CD8-positive, alpha-beta memory T cell (primary cell): ENCODE measurements around the gene ERMARD. TPM values are rescaled to one million over a fixed set of nuclear protein-coding genes. Genes with fewer than 3 reads are reported as not detected.

Experiments
- CTCF ChIA-PET: fragments of 350-600 bp; sonication (Branson Sonifier 250); formaldehyde crosslinking; loops from one replicate; lab custom pipeline; 2021; ENCODE audit warnings: antibody characterized with exemption; lab: Charles Lee
- POLR2A ChIA-PET: fragments of 350-600 bp; sonication (Branson Sonifier 250); formaldehyde crosslinking; loops from one replicate; lab custom pipeline; 2021; ENCODE audit warnings: antibody characterized with exemption; lab: Charles Lee
- DNase-seq, 5 donors: peaks; one replicate each; pipeline versions ENCODE4 v3.0.0 to v3.0.0-alpha.2; 2020 to 2022; ENCODE audit warnings: mixed read lengths in 1 of 5
- H3K27ac ChIP-seq: one replicate; pipeline ENCODE4 v1.7.0; 2013; ENCODE audit warnings: low read depth, mild to moderate bottlenecking, low read length, moderate library complexity
- H3K27me3 ChIP-seq: 2 replicates; pipeline ENCODE4 v1.7.0; 2013; ENCODE audit warnings: low read length, mild to moderate bottlenecking; ENCODE audit not compliant: insufficient read depth, poor library complexity, severe bottlenecking
- H3K36me3 ChIP-seq: 2 replicates; pipeline ENCODE4 v1.7.0; 2013; ENCODE audit warnings: mild to moderate bottlenecking, low read length, moderate library complexity; ENCODE audit not compliant: insufficient read depth
- H3K4me1 ChIP-seq: 2 replicates; pipeline ENCODE4 v1.7.0; 2013; ENCODE audit warnings: mild to moderate bottlenecking, low read length, moderate library complexity; ENCODE audit not compliant: insufficient read depth
- H3K4me3 ChIP-seq: 2 replicates; pipeline ENCODE4 v1.7.0; 2013; ENCODE audit warnings: mild to moderate bottlenecking, low read length
- H3K9me3 ChIP-seq: 2 replicates; pipeline ENCODE4 v1.7.0; 2013; ENCODE audit warnings: mild to moderate bottlenecking, low read length
- H3K27ac Mint-ChIP-seq, 8 donors: one replicate each; pipeline ENCODE4 v1.8.0; 2020 to 2021; ENCODE audit warnings: mixed read lengths in 8 of 8, mild to moderate bottlenecking in 6 of 8, inconsistent platforms in 3 of 8, moderate library complexity in 3 of 8
- H3K27me3 Mint-ChIP-seq, 2 donors: one replicate each; pipeline ENCODE4 v1.8.0; 2020 to 2021; ENCODE audit warnings: mixed read lengths in 2 of 2, mild to moderate bottlenecking in 1 of 2, moderate library complexity in 1 of 2
- H3K36me3 Mint-ChIP-seq, 3 donors: one replicate each; pipeline ENCODE4 v1.8.0; 2020 to 2021; ENCODE audit warnings: mixed read lengths in 3 of 3, inconsistent platforms in 1 of 3, mild to moderate bottlenecking in 1 of 3
- H3K4me1 Mint-ChIP-seq, 3 donors: one replicate each; pipeline ENCODE4 v1.8.0; 2020 to 2021; ENCODE audit warnings: mixed read lengths in 3 of 3, inconsistent platforms in 1 of 3, mild to moderate bottlenecking in 1 of 3
- H3K4me3 Mint-ChIP-seq, 7 donors: one replicate each; pipeline ENCODE4 v1.8.0; 2020 to 2021; ENCODE audit warnings: mixed read lengths in 7 of 7, mild to moderate bottlenecking in 6 of 7, moderate library complexity in 4 of 7, inconsistent platforms in 2 of 7
- H3K9me3 Mint-ChIP-seq, 5 donors: one replicate each; pipeline ENCODE4 v1.8.0; 2020 to 2022; ENCODE audit warnings: mixed read lengths in 5 of 5, mild to moderate bottlenecking in 3 of 5, moderate library complexity in 2 of 5, inconsistent platforms in 1 of 5
- polyA plus RNA-seq: library from polyadenylated mRNA; unstranded; fragments of 300-500 nt; fragmentation: Illumina TruSeq; gene quantifications from one replicate; pipeline ENCODE4 v1.2.3, GENCODE V29; 2021
- total RNA-seq, 2 experiments: library from RNA; stranded (reverse); gene quantifications; one replicate each; pipeline ENCODE4 v1.2.3, GENCODE V29; 2021

The ERMARD gene
- total and polyA plus RNA-seq, 3 experiments from 2014 or later: 12.1 to 27.9 (median 26.2) TPM

GRCh38 chr6:169789944-169790927, 38.8 kb downstream of the ERMARD start:
- Mint-ChIP-seq H3K9me3 (no peaks in the 10 kb centered on the region), H3K4me3 (peak overlapping the region; percentile 81 to 94 (median 90)), H3K36me3 (no peaks in the 10 kb centered on the region), H3K27ac (peak overlapping the region in 4 of 8 donors; percentile 3 to 63 (median 54)), H3K4me1 (peaks cover 11 to 22% (median 17%) of the 10 kb centered on the region in 3 donors), H3K27me3 (peaks cover 16 to 41% of the 10 kb centered on the region in 2 donors)
- Histone ChIP-seq H3K9me3 (no peaks in the 10 kb centered on the region), H3K4me3 (peak overlapping the region; percentile 81), H3K36me3 (no peaks in the 10 kb centered on the region), H3K4me1 (peaks cover 10% of the 10 kb centered on the region), H3K27me3 (no peaks in the 10 kb centered on the region), H3K27ac (no peak overlapping the region)
- ChIA-PET POLR2A (interaction anchor here (1.1 kb wide), 1 partner anchor 299 kb away, joined by 5 read pairs; no protein-coding TSS in a partner anchor), CTCF (interaction anchor here (0.6 to 4.1 kb wide), 30 partner anchors 10 to 742 kb away, joined by 3 to 60 read pairs (median 4); no protein-coding TSS in a partner anchor)
- DNase-seq: peak; percentile 56 to 76 (median 63)

- CTCF ChIA-PET: interaction anchor here (2.2 kb wide), 1 partner anchor 40 kb away, joined by 9 read pairs; no protein-coding TSS in a partner anchor
- Histone ChIP-seq H3K27me3 (no peaks in the 10 kb centered on the region), H3K4me3 (no peak overlapping the region), H3K27ac (no peak overlapping the region), H3K36me3 (no peaks in the 10 kb centered on the region), H3K4me1 (peaks cover 10% of the 10 kb centered on the region), H3K9me3 (no peaks in the 10 kb centered on the region)
- Mint-ChIP-seq H3K36me3 (no peaks in the 10 kb centered on the region), H3K4me3 (peak overlapping the region in 4 of 7 donors; percentile 10 to 78 (median 58)), H3K9me3 (no peaks in the 10 kb centered on the region), H3K27ac (no peak overlapping the region), H3K4me1 (peaks cover 11 to 22% (median 17%) of the 10 kb centered on the region in 3 donors), H3K27me3 (peaks cover 16 to 48% of the 10 kb centered on the region in 2 donors)
- DNase-seq: no peak
- POLR2A ChIA-PET: no interaction called here
Observed at GRCh38 chr6:169791721-169792131, 40.3 kb downstream of the ERMARD start.

GRCh38 chr6:169792306-169793015, 41.0 kb downstream of the ERMARD start:
- no peaks in the 10 kb centered on the region for H3K9me3 ChIP-seq
- Mint-ChIP-seq H3K4me1 (peaks cover 11 to 22% (median 17%) of the 10 kb centered on the region in 3 donors), H3K36me3 (no peaks in the 10 kb centered on the region), H3K9me3 (no peaks in the 10 kb centered on the region), H3K27me3 (peaks cover 16 to 48% of the 10 kb centered on the region in 2 donors), H3K4me3 (no peak overlapping the region), H3K27ac (no peak overlapping the region)
- no peaks in the 10 kb centered on the region for H3K36me3 ChIP-seq
- no peak for DNase-seq
- H3K4me1 ChIP-seq: peaks cover 10% of the 10 kb centered on the region
- ChIA-PET CTCF (no interaction called here), POLR2A (no interaction called here)
- no peak overlapping the region for H3K4me3 ChIP-seq
- H3K27ac ChIP-seq: no peak overlapping the region
- H3K27me3 ChIP-seq: no peaks in the 10 kb centered on the region

- Mint-ChIP-seq H3K9me3 (no peaks in the 10 kb centered on the region), H3K4me3 (no peak overlapping the region), H3K27ac (no peak overlapping the region), H3K4me1 (peaks cover 11 to 22% (median 17%) of the 10 kb centered on the region in 3 donors), H3K36me3 (no peaks in the 10 kb centered on the region), H3K27me3 (peaks cover 18 to 53% of the 10 kb centered on the region in 2 donors)
- DNase-seq: no peak
- Histone ChIP-seq H3K36me3 (no peaks in the 10 kb centered on the region), H3K27ac (no peak overlapping the region), H3K27me3 (no peaks in the 10 kb centered on the region), H3K9me3 (no peaks in the 10 kb centered on the region), H3K4me3 (no peak overlapping the region), H3K4me1 (peaks cover 10% of the 10 kb centered on the region)
- ChIA-PET POLR2A (no interaction called here), CTCF (interaction anchor here (1.4 to 1.5 kb wide), 2 partner anchors 10 to 38 kb away, joined by 3 to 4 read pairs; no protein-coding TSS in a partner anchor)
Observed at GRCh38 chr6:169793408-169793807, 42.0 kb downstream of the ERMARD start.

GRCh38 chr6:169794317-169795055, 43.1 kb downstream of the ERMARD start:
- H3K4me3 Mint-ChIP-seq: no peak overlapping the region
- H3K4me3 ChIP-seq: no peak overlapping the region
- H3K36me3 Mint-ChIP-seq: no peaks in the 10 kb centered on the region
- no peaks in the 10 kb centered on the region for H3K9me3 Mint-ChIP-seq
- no peaks in the 10 kb centered on the region for H3K36me3 ChIP-seq
- H3K27ac ChIP-seq: no peak overlapping the region
- POLR2A ChIA-PET: interaction anchor here (1.0 kb wide), 1 partner anchor 10 kb away, joined by 3 read pairs; no protein-coding TSS in a partner anchor
- peaks cover 11 to 19% (median 17%) of the 10 kb centered on the region in 3 donors for H3K4me1 Mint-ChIP-seq
- no peak for DNase-seq
- no peaks in the 10 kb centered on the region for H3K9me3 ChIP-seq
- H3K27me3 ChIP-seq: no peaks in the 10 kb centered on the region
- peaks cover 22 to 58% of the 10 kb centered on the region in 2 donors for H3K27me3 Mint-ChIP-seq
- H3K4me1 ChIP-seq: peaks cover 10% of the 10 kb centered on the region
- CTCF ChIA-PET: interaction anchor here (1.4 to 1.5 kb wide), 2 partner anchors 9 to 37 kb away, joined by 3 to 4 read pairs; no protein-coding TSS in a partner anchor
- H3K27ac Mint-ChIP-seq: no peak overlapping the region

GRCh38 chr6:169795196-169795595, 43.8 kb downstream of the ERMARD start:
- CTCF ChIA-PET: no interaction called here
- POLR2A ChIA-PET: no interaction called here

GRCh38 chr6:169798764-169799473, 47.5 kb downstream of the ERMARD start:
- Mint-ChIP-seq H3K4me3 (no peak overlapping the region), H3K27me3 (peaks cover 13 to 34% of the 10 kb centered on the region in 2 donors), H3K36me3 (no peaks in the 10 kb centered on the region), H3K9me3 (no peaks in the 10 kb centered on the region), H3K4me1 (peaks cover 12 to 13% (median 12%) of the 10 kb centered on the region in 3 donors), H3K27ac (no peak overlapping the region)
- Histone ChIP-seq H3K4me3 (no peak overlapping the region), H3K9me3 (no peaks in the 10 kb centered on the region), H3K4me1 (peaks cover 12% of the 10 kb centered on the region), H3K27me3 (no peaks in the 10 kb centered on the region), H3K36me3 (no peaks in the 10 kb centered on the region), H3K27ac (no peak overlapping the region)
- DNase-seq: no peak
- ChIA-PET POLR2A (no interaction called here), CTCF (no interaction called here)

More at GRCh38 chr6:169795196-169795595, 43.8 kb downstream of the ERMARD start:
- no peak for DNase-seq
- Mint-ChIP-seq H3K9me3 (no peaks in the 10 kb centered on the region), H3K27ac (no peak overlapping the region), H3K4me3 (no peak overlapping the region), H3K36me3 (no peaks in the 10 kb centered on the region), H3K4me1 (peaks cover 8 to 12% (median 11%) of the 10 kb centered on the region in 3 donors), H3K27me3 (peaks cover 22 to 63% of the 10 kb centered on the region in 2 donors)
- Histone ChIP-seq H3K36me3 (no peaks in the 10 kb centered on the region), H3K27ac (no peak overlapping the region), H3K27me3 (no peaks in the 10 kb centered on the region), H3K9me3 (no peaks in the 10 kb centered on the region), H3K4me1 (peaks cover 6% of the 10 kb centered on the region), H3K4me3 (no peak overlapping the region)
